Activated gamma-delta T cell treated with anti-CD3 and anti-CD28 coated beads, Interleukin-2, amount 50 U/mL, for 16 hours (primary cell): ENCODE data around the gene SORBS1.

ENCODE experiments used
- DNase-seq: peaks from one replicate; pipeline ENCODE4 v3.0.0-alpha.2; 2020; ENCODE audit warnings: low read depth

Gene SORBS1

DNA sequence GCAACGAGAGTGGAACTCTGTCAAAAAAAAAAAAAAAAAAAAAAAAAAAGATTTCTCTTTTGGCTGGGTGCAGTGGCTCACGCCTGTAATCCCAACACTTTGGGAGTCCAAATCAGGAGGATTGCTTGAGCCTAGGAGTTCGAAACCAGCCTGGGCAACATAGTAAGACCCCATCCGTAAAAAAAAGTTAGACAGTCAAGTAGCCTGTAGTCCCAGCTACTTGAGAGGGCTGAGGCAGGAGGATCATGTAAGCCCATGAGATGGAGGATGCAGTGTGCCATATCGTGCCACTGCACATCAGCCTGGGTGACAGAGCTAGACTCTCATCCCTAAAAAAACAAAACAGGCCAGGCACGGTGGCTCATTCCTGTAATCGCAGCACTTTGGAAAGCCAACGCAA, 295.6 kb downstream of the SORBS1 start:
- DNase-seq, result no peak

DNA sequence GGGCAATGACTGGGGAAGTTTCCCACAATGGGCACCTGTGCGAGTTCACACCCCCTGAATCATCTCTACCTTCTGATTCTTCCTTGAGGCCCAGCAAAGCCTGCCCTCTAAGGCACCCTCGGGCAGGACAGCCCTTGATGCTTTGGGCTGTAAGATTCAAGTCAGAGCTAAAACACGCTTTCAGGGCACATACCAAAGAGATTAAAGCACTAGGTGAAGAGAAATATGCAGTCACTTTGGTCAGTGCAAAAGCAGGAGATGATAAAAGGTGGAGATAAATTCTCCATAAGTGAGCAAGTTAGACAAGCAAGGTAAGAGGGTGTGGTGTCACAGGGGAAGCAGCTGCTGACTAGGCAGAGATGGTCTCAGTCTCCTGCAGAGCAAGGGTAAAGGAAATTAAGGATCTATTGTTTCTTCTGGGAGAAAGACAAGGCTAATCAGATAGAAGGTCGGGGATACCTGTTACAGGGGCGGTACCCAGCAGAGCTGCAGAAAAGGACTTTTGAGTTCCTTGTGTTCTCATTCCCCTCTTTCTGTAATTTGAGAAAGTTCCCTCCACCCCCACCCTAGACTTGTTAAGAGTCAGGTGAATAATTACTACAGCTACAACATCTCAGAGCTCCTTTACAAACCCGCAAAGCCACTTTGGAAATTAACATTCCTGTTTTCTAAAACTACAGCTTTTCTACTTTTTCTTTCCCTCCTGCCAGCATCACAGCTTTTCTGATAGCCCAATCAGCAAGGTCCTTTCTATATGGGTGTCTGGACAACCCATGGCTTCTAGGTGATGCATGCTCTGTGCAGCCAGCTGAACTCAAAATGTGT, 296.7 kb downstream of the SORBS1 start:
- DNase-seq, result no peak

DNA sequence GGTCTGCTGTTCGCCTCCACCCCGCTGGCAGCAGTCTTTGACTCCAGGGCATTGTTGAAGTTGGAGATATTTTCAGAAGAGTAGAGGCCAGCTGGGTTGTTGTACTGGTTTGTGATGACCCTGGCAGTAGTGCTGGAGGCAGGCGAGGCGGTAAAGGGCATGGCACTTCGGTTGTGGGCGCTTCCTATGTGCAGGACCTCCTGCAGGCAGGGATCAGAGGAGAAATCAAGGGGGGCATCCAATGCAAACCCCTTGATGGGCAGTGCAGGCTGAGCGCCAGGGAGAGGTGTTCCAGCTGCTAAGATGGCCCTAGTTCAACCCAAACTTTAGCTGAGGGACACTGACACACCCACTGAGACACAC, 297.3 kb downstream of the SORBS1 start:
- DNase-seq, result no peak

DNA sequence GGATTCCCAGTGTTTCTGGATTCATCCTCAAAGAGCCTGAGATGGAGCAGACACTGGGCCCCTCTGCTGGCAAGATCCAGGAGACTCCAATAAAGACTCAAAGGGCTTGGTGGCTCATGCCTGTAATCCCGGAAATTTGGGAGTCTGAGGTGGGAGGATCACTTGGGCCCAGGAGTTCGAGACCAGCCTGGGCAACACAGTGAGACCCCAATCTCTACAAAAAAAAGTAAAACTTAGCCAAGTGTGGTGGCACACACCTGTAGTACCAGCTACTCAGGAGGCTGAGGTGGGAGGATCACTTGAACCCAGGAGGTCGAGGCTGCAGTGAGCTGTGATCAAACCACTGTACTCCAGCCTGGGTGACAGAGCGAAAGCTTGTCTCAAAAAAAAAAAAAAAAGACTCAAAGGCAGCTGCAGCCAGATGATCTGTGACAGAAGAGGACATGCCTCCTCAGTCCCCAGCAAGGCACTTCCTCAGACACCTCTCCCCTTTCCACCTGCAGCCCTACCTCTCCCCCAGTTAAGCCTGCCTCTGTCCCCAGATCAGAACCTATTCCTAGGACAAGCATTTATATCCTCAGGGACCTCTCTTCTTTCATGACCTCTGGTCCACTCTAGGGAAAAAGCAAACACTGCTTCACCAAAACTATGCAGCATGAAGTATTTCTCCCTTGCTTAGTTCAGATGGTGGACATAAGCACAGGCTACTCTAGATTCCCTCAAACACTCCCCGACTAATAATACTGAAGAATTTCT, 298.2 kb downstream of the SORBS1 start:
- DNase-seq, result no peak

DNA sequence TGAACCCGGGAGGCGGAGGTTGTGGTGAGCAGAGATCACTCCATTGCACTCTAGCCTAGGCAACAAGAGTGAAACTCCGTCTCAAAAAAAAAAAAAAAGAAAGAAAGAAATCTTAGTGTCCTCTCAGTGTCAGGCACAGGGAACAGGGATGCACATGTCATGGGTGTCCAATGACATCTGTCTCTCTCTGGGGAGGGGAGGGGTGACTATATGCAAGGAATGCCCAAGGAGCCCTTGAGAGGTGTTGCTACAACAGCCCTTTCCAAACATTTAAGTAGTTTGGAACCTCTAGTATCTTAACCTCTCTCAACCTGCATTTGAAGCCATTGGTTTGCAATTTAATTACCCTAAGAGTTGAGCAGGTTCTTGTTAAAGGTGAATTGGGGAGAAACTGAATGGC, 299.2 kb downstream of the SORBS1 start:
- DNase-seq, result no peak
